ENCODE data around the gene KAT6B.

The KAT6B gene

GRCh38 chr10:75032813-75033212 is 206.4 kb downstream of the KAT6B start:
- no peak for DNase-seq (ENCODE audit: low read depth)
- H3K4me3 ChIP-seq (ENCODE audit: low read length): no peak overlapping the region
- no peak for TF ChIP-seq CTCF (conservative IDR thresholded peaks at IDR 0.05; ENCODE audit: low read length)

GRCh38 chr10:75033399-75034130 is 207.2 kb downstream of the KAT6B start:
- DNase-seq (ENCODE audit: low read depth): no peak
- TF ChIP-seq CTCF (conservative IDR thresholded peaks at IDR 0.05; ENCODE audit: low read length): no peak
- H3K4me3 ChIP-seq (ENCODE audit: low read length): no peak overlapping the region

- TF ChIP-seq CTCF (conservative IDR thresholded peaks at IDR 0.05; ENCODE audit: low read length): no peak
- no peak for DNase-seq (ENCODE audit: low read depth)
- H3K4me3 ChIP-seq (ENCODE audit: low read length): no peak overlapping the region
Observed at GRCh38 chr10:75034131-75034512, 207.7 kb downstream of the KAT6B start.

GRCh38 chr10:75034714-75035258 is 208.4 kb downstream of the KAT6B start:
- no peak for TF ChIP-seq CTCF (conservative IDR thresholded peaks at IDR 0.05; ENCODE audit: low read length)
- no peak for DNase-seq (ENCODE audit: low read depth)
- no peak overlapping the region for H3K4me3 ChIP-seq (ENCODE audit: low read length)

GRCh38 chr10:75035975-75036708 is 209.7 kb downstream of the KAT6B start:
- peak; percentile 51 for DNase-seq (ENCODE audit: low read depth)
- no peak overlapping the region for H3K4me3 ChIP-seq (ENCODE audit: low read length)
- no peak for TF ChIP-seq CTCF (conservative IDR thresholded peaks at IDR 0.05; ENCODE audit: low read length)

GRCh38 chr10:75037171-75038153 is 211.1 kb downstream of the KAT6B start:
- no peak for TF ChIP-seq CTCF (conservative IDR thresholded peaks at IDR 0.05; ENCODE audit: low read length)

More at GRCh38 chr10:75037171-75038153, 211.1 kb downstream of the KAT6B start:
- no peak for DNase-seq (ENCODE audit: low read depth)
- H3K4me3 ChIP-seq (ENCODE audit: low read length): no peak overlapping the region

Data from AG10803 (cell line).